Tibial artery (tissue), 4 donors: Measurements from ENCODE around the gene INSYN2A.

Experiments
- DNase-seq, 2 donors: peaks; one replicate each; pipeline ENCODE4 v3.0.0-alpha.2; 2019
- H3K27ac ChIP-seq, 2 donors: fragments of 200-600 bp; sonication (generic) in 1 of 2; 1 replicate in 1 of 2; 2 replicates in 1 of 2; pipeline ENCODE4 v1.5.1; 2018 to 2019; ENCODE audit warnings: mild to moderate bottlenecking in 1 of 2
- H3K27me3 ChIP-seq, 2 donors: fragments of 200-600 bp; sonication (generic) in 1 of 2; one replicate each; pipeline versions ENCODE4 v1.5.1 to v1.6.0; 2016 to 2019
- H3K36me3 ChIP-seq, 3 donors: fragments of 200-600 bp; sonication (generic) in 2 of 3; one replicate each; pipeline ENCODE4 v1.5.1; 2016 to 2019; ENCODE audit warnings: mild to moderate bottlenecking in 2 of 3
- H3K4me1 ChIP-seq, 4 donors: fragments of 200-600 bp; sonication (generic) in 2 of 4; 1 replicate in 3 of 4; 2 replicates in 1 of 4; pipeline ENCODE4 v1.5.1; 2016 to 2019
- H3K4me3 ChIP-seq, 2 donors: fragments of 200-600 bp; sonication (generic) in 1 of 2; 1 replicate in 1 of 2; 2 replicates in 1 of 2; pipeline ENCODE4 v1.5.1; 2018 to 2019; ENCODE audit warnings: mild to moderate bottlenecking in 2 of 2
- H3K9me3 ChIP-seq, 3 donors: fragments of 200-600 bp; sonication (generic) in 1 of 3; one replicate each; pipeline ENCODE4 v1.5.1; 2016 to 2019
- CTCF ChIP-seq, 2 experiments: fragments of 200-600 bp in 1 of 2; fragments of 450-650 bp in 1 of 2; IDR thresholded peaks; one replicate each; pipeline ENCODE4 v1.5.1; 2017 to 2019; ENCODE audit warnings: antibody characterized with exemption in 2 of 2, mild to moderate bottlenecking in 1 of 2, moderate library complexity in 1 of 2
- intact Hi-C: fragments of 100-400 bp; cut with DNase I; formaldehyde crosslinking; loops from one replicate; pipeline ENCODE4 v1.15.0; 2023; ENCODE audit warnings: low total_unique reads

Gene INSYN2A

DNA sequence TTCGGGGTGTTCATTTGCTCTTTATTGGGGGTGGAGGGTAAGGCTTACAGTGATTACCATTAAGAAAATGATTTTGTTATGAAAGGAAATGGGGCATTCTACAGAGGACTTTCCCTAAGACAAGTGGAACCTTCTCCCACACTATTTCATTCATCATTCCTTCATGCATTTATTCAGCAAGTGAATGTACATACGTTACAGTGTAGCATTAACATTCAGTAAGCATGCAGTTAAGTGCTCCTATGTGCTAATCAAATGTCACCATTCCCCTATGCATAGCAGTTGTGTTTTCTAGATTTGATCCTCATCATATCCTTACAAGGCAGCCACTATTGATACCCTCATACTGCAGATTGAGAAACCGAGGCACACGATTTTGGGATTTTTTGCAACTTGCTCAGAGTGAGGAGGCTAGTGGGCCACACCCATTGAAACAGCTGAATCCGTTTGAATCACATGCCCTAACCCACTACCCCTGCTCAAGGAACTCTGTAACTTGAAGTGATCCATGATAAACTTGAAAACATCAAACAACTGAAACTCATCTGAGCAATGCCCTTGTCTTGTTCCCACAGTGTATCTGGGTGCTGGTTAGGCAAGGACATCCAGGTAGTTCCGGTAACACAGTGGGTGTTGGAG is 16.7 kb downstream of the INSYN2A start:
- peaks cover 0 to 32% (median 0%) of the 10 kb centered on the region in 3 donors for H3K36me3 ChIP-seq
- H3K4me3 ChIP-seq: no peak overlapping the region
- no peak overlapping the region for H3K27ac ChIP-seq
- DNase-seq: no peak
- no peaks in the 10 kb centered on the region for H3K27me3 ChIP-seq
- intact Hi-C loops: no loop called here
- H3K9me3 ChIP-seq: no peaks in the 10 kb centered on the region
- no peaks in the 10 kb centered on the region for H3K4me1 ChIP-seq
- TF ChIP-seq CTCF (IDR thresholded peaks at IDR 0.05): no peak

DNA sequence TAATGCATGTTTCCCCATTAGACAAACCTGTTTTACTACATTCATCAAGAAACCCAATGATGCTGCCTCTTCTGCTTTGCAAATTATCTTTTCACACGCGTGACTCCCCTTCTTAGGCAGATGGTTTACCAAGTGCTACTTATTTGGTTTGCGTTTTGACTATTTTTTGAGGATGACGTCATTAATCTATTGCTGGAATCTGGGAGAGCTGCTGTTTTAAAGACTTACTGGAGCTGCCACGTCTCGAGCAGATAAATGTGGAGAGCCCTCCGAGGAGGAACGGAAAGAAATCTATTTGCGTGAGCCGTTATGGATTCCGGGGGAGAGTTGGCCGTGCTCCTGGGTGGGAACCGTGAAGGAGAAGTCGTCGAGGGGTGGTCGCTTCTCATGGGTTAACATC is 19.7 kb downstream of the INSYN2A start:
- no peak overlapping the region for H3K27ac ChIP-seq
- intact Hi-C loops: no loop called here
- H3K9me3 ChIP-seq: no peaks in the 10 kb centered on the region
- H3K36me3 ChIP-seq: peaks cover 0 to 32% (median 0%) of the 10 kb centered on the region in 3 donors
- no peak overlapping the region for H3K4me3 ChIP-seq
- H3K4me1 ChIP-seq: no peaks in the 10 kb centered on the region
- H3K27me3 ChIP-seq: no peaks in the 10 kb centered on the region
- DNase-seq: no peak
- TF ChIP-seq CTCF (IDR thresholded peaks at IDR 0.05): no peak

DNA sequence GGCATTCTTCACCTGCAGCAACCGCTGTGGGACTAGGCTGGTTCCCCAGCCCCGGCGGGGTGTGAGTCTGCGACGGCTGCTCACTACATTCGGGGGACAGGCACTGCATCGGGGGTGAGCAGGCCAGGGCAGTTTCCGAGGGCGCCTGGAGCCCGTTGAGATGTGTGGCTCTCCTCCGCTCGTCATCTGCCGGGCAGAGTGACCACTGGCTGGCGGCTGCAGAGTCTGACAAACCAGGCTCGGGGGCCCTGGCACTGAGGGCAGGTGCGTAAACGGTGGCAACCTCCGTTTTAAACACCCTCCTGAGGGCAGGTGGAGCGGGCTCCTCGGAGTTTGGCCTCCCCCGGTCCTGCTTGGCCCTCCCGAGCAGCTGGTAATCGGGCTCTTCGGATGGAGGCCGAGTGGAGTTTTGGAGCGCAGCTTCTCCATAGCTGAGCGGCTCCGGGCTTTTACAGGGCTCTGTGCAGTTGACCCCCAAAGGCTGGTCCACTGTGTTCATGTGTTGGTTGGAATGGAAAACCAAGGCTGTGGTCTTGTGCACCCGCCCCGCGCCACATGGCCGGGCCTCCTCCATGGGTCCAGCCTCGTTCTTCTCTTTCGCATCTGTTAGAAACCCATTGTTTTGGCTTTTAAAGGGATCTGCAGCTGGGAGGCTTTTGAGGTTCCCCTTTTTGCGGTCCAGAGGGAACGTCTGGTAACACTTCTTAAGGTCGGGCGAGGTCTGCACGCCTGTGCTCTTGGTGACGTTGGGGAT is 20.9 kb downstream of the INSYN2A start:
- no peak for TF ChIP-seq CTCF (IDR thresholded peaks at IDR 0.05)
- no peak overlapping the region for H3K4me3 ChIP-seq
- intact Hi-C loops: no loop called here
- H3K4me1 ChIP-seq: no peaks in the 10 kb centered on the region
- H3K9me3 ChIP-seq: no peaks in the 10 kb centered on the region
- H3K27me3 ChIP-seq: no peaks in the 10 kb centered on the region
- no peak for DNase-seq
- no peak overlapping the region for H3K27ac ChIP-seq
- H3K36me3 ChIP-seq: peaks cover 0 to 32% (median 0%) of the 10 kb centered on the region in 3 donors

- intact Hi-C loops: no loop called here
- no peak overlapping the region for H3K27ac ChIP-seq
- H3K27me3 ChIP-seq: no peaks in the 10 kb centered on the region
- no peaks in the 10 kb centered on the region for H3K9me3 ChIP-seq
- no peak for DNase-seq
- TF ChIP-seq CTCF (IDR thresholded peaks at IDR 0.05): no peak
- H3K36me3 ChIP-seq: peaks cover 0 to 32% (median 0%) of the 10 kb centered on the region in 3 donors
- H3K4me3 ChIP-seq: no peak overlapping the region
- no peaks in the 10 kb centered on the region for H3K4me1 ChIP-seq
These were observed 21.5 kb downstream of the INSYN2A start for GRCh38 chr10:127174866-127175265.

DNA sequence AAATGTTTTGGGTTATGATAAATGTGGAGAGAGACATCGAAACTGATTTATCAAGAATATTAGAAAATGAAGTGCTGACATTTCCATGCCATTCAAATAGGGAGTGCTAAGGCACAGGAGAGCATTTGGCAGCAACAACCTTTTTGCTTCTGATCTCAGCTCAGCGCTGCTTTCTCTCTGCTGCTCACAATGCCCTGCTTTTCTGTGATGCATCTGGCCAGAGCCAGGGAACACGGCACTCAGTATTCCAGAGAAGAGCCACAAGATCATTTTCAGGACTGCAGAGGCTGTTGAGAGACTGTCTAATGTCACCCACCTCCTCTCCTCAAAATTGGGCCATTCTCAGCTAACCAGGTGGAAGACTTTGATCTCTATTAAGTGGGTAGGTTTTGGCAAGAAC is 28.1 kb downstream of the INSYN2A start:
- Histone ChIP-seq H3K27ac (no peak overlapping the region), H3K4me3 (no peak overlapping the region), H3K9me3 (no peaks in the 10 kb centered on the region), H3K4me1 (no peaks in the 10 kb centered on the region), H3K27me3 (no peaks in the 10 kb centered on the region), H3K36me3 (no peaks in the 10 kb centered on the region)
- no peak for TF ChIP-seq CTCF (IDR thresholded peaks at IDR 0.05)
- intact Hi-C loops: no loop called here
- DNase-seq: no peak
